Peyer's patch (tissue), 4 donors: ENCODE measurements around the gene LSM10.

Experiments
- POLR2A ChIP-seq, 2 donors: fragments of 450-650 bp; IDR thresholded peaks; one replicate each; pipeline ENCODE4 v1.5.1; 2017; ENCODE audit warnings: antibody characterized with exemption in 2 of 2, mild to moderate bottlenecking in 2 of 2, moderate library complexity in 2 of 2
- TF ChIP-seq, protein P1 (sequence below), 6 experiments: fragments of 450-650 bp in 4 of 6; fragments of 200-600 bp in 2 of 6; sonication (generic) in 1 of 6; IDR thresholded peaks; one replicate each; pipeline ENCODE4 v1.5.1; 2017 to 2019; ENCODE audit warnings: antibody characterized with exemption in 6 of 6, mild to moderate bottlenecking in 3 of 6, moderate library complexity in 1 of 6

DNA sequence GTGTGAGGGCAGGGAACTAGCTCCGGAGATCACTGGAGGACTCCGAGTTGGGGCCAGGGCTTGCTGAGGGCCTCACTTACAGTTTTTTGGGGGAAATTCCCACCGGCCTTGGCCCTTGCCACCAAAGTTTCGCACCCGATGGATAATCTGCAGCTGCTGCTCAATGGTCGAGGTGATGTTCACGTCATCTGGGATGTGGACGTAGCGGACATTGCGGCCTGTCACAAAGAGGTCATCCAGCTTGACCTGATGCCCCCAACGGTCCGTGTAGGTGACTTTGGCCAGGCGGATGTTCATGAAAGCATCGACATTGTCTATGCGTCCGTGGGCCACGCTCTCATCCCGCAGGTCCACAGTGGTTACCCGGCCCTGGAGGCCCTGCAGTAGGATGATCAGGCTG, 4.0 kb downstream of the LSM10 start:
- TF ChIP-seq, protein P1, sequence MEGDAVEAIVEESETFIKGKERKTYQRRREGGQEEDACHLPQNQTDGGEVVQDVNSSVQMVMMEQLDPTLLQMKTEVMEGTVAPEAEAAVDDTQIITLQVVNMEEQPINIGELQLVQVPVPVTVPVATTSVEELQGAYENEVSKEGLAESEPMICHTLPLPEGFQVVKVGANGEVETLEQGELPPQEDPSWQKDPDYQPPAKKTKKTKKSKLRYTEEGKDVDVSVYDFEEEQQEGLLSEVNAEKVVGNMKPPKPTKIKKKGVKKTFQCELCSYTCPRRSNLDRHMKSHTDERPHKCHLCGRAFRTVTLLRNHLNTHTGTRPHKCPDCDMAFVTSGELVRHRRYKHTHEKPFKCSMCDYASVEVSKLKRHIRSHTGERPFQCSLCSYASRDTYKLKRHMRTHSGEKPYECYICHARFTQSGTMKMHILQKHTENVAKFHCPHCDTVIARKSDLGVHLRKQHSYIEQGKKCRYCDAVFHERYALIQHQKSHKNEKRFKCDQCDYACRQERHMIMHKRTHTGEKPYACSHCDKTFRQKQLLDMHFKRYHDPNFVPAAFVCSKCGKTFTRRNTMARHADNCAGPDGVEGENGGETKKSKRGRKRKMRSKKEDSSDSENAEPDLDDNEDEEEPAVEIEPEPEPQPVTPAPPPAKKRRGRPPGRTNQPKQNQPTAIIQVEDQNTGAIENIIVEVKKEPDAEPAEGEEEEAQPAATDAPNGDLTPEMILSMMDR (IDR thresholded peaks at IDR 0.05): no peak
- TF ChIP-seq POLR2A (IDR thresholded peaks at IDR 0.05): no peak
